PC-3 (cell line): ENCODE results near the gene PER2.

Experiments used
- CTCF ChIP-seq: fragments of 300-600 bp; sonication (generic); conservative IDR thresholded peaks from 2 replicates; pipeline ENCODE4 v1.5.1; 2017; ENCODE audit warnings: antibody characterized with exemption, low read depth, mild to moderate bottlenecking, low read length
- EZH2 ChIP-seq: fragments of 300-600 bp; sonication (generic); IDR thresholded peaks from one replicate; pipeline ENCODE4 v1.6.1; 2017; ENCODE audit warnings: antibody characterized with exemption, mild to moderate bottlenecking, low read length; ENCODE audit not compliant: unreplicated experiment

GRCh38 chr2:238285653-238286082 is 2.7 kb downstream of the PER2 start:
- TF ChIP-seq CTCF (no peak), EZH2 (no peak)
